Measurements from ENCODE around the gene FAM120A. TPM values are rescaled to one million over a fixed set of nuclear protein-coding genes. Genes with fewer than 3 reads are reported as not detected.

FAM120A gene
- total RNA-seq, 1 donor from 2014 or later = 57.7 TPM

GRCh38 chr9:93413530-93413929, 38.0 kb upstream of the FAM120A start:
- no peak overlapping the region for H3K4me3 Mint-ChIP-seq (ENCODE audit: unreplicated experiment)

GRCh38 chr9:93415176-93415690, 36.3 kb upstream of the FAM120A start:
- Histone ChIP-seq H3K27me3 (ENCODE audit: insufficient read depth, low read length) (no peaks in the 10 kb centered on the region), H3K27ac (ENCODE audit: low read depth, low read length) (no peak overlapping the region), H2AFZ (ENCODE audit: low read depth, low read length) (no peak overlapping the region), H3K4me2 (ENCODE audit: low read length) (no peak overlapping the region), H3K9ac (ENCODE audit: low read length) (no peak overlapping the region), H3K9me3 (ENCODE audit: insufficient read depth, low read depth, low read length) (peaks cover 9% of the 10 kb centered on the region), H3K79me2 (ENCODE audit: insufficient read depth, low read length) (no peaks in the 10 kb centered on the region), H3K36me3 (ENCODE audit: insufficient read depth, low read length) (no peaks in the 10 kb centered on the region), H4K20me1 (ENCODE audit: insufficient read depth, low read length) (no peaks in the 10 kb centered on the region), H3K4me1 (ENCODE audit: insufficient read depth, low read length) (no peaks in the 10 kb centered on the region), H3K4me3 (ENCODE audit: insufficient read depth, low read depth, low read length) (no peak overlapping the region)
- Mint-ChIP-seq H3K4me1 (ENCODE audit: low read depth, unreplicated experiment) (no peaks in the 10 kb centered on the region), H3K27ac (ENCODE audit: unreplicated experiment) (no peak overlapping the region), H3K36me3 (ENCODE audit: low read depth, unreplicated experiment) (peaks cover 2% of the 10 kb centered on the region), H3K4me3 (ENCODE audit: unreplicated experiment) (no peak overlapping the region), H3K9me3 (ENCODE audit: unreplicated experiment) (peaks cover 22% of the 10 kb centered on the region), H3K27me3 (ENCODE audit: low read depth, unreplicated experiment) (no peaks in the 10 kb centered on the region)
- DNase-seq (ENCODE audit: low read depth) (peak; percentile 9), FAIRE-seq (no peak)
- no peak for TF ChIP-seq EZH2 (IDR thresholded peaks at IDR 0.05; ENCODE audit: insufficient read depth, low read length)
- TF ChIP-seq, protein P1, sequence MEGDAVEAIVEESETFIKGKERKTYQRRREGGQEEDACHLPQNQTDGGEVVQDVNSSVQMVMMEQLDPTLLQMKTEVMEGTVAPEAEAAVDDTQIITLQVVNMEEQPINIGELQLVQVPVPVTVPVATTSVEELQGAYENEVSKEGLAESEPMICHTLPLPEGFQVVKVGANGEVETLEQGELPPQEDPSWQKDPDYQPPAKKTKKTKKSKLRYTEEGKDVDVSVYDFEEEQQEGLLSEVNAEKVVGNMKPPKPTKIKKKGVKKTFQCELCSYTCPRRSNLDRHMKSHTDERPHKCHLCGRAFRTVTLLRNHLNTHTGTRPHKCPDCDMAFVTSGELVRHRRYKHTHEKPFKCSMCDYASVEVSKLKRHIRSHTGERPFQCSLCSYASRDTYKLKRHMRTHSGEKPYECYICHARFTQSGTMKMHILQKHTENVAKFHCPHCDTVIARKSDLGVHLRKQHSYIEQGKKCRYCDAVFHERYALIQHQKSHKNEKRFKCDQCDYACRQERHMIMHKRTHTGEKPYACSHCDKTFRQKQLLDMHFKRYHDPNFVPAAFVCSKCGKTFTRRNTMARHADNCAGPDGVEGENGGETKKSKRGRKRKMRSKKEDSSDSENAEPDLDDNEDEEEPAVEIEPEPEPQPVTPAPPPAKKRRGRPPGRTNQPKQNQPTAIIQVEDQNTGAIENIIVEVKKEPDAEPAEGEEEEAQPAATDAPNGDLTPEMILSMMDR (IDR thresholded peaks at IDR 0.05; ENCODE audit: insufficient read depth, low read depth, low read length) = no peak

More at GRCh38 chr9:93413530-93413929, 38.0 kb upstream of the FAM120A start:
- Histone ChIP-seq H3K36me3 (ENCODE audit: insufficient read depth, low read length) (no peaks in the 10 kb centered on the region), H3K79me2 (ENCODE audit: insufficient read depth, low read length) (no peaks in the 10 kb centered on the region), H3K27ac (ENCODE audit: low read depth, low read length) (no peak overlapping the region), H2AFZ (ENCODE audit: low read depth, low read length) (no peak overlapping the region), H3K4me3 (ENCODE audit: insufficient read depth, low read depth, low read length) (no peak overlapping the region), H3K27me3 (ENCODE audit: insufficient read depth, low read length) (no peaks in the 10 kb centered on the region), H4K20me1 (ENCODE audit: insufficient read depth, low read length) (no peaks in the 10 kb centered on the region), H3K9me3 (ENCODE audit: insufficient read depth, low read depth, low read length) (peaks cover 5% of the 10 kb centered on the region), H3K4me1 (ENCODE audit: insufficient read depth, low read length) (no peaks in the 10 kb centered on the region), H3K9ac (ENCODE audit: low read length) (no peak overlapping the region), H3K4me2 (ENCODE audit: low read length) (no peak overlapping the region)
- H3K27ac Mint-ChIP-seq (ENCODE audit: unreplicated experiment) = no peak overlapping the region
- TF ChIP-seq EZH2 (IDR thresholded peaks at IDR 0.05; ENCODE audit: insufficient read depth, low read length) = no peak
- TF ChIP-seq, protein P1 (IDR thresholded peaks at IDR 0.05; ENCODE audit: insufficient read depth, low read depth, low read length) = no peak
- H3K36me3 Mint-ChIP-seq (ENCODE audit: low read depth, unreplicated experiment) = no peaks in the 10 kb centered on the region
- no peak for FAIRE-seq
- H3K9me3 Mint-ChIP-seq (ENCODE audit: unreplicated experiment) = peaks cover 15% of the 10 kb centered on the region
- no peaks in the 10 kb centered on the region for H3K27me3 Mint-ChIP-seq (ENCODE audit: low read depth, unreplicated experiment)
- H3K4me1 Mint-ChIP-seq (ENCODE audit: low read depth, unreplicated experiment) = no peaks in the 10 kb centered on the region
- no peak for DNase-seq (ENCODE audit: low read depth)

- Mint-ChIP-seq H3K36me3 (ENCODE audit: low read depth, unreplicated experiment) (peaks cover 2% of the 10 kb centered on the region), H3K9me3 (ENCODE audit: unreplicated experiment) (peaks cover 24% of the 10 kb centered on the region), H3K27me3 (ENCODE audit: low read depth, unreplicated experiment) (no peaks in the 10 kb centered on the region), H3K4me1 (ENCODE audit: low read depth, unreplicated experiment) (no peaks in the 10 kb centered on the region), H3K27ac (ENCODE audit: unreplicated experiment) (no peak overlapping the region), H3K4me3 (ENCODE audit: unreplicated experiment) (no peak overlapping the region)
- no peaks in the 10 kb centered on the region for H3K36me3 ChIP-seq (ENCODE audit: insufficient read depth, low read length)
- no peak overlapping the region for H3K4me2 ChIP-seq (ENCODE audit: low read length)
- no peak overlapping the region for H2AFZ ChIP-seq (ENCODE audit: low read depth, low read length)
- TF ChIP-seq, protein P1 (IDR thresholded peaks at IDR 0.05; ENCODE audit: insufficient read depth, low read depth, low read length) = no peak
- no peak for TF ChIP-seq EZH2 (IDR thresholded peaks at IDR 0.05; ENCODE audit: insufficient read depth, low read length)
- no peak overlapping the region for H3K27ac ChIP-seq (ENCODE audit: low read depth, low read length)
- H3K27me3 ChIP-seq (ENCODE audit: insufficient read depth, low read length) = no peaks in the 10 kb centered on the region
- no peaks in the 10 kb centered on the region for H3K4me1 ChIP-seq (ENCODE audit: insufficient read depth, low read length)
- H3K9me3 ChIP-seq (ENCODE audit: insufficient read depth, low read depth, low read length) = peaks cover 9% of the 10 kb centered on the region
- H4K20me1 ChIP-seq (ENCODE audit: insufficient read depth, low read length) = no peaks in the 10 kb centered on the region
- no peak overlapping the region for H3K9ac ChIP-seq (ENCODE audit: low read length)
- H3K4me3 ChIP-seq (ENCODE audit: insufficient read depth, low read depth, low read length) = no peak overlapping the region
- DNase-seq (ENCODE audit: low read depth) (no peak), FAIRE-seq (no peak)
- H3K79me2 ChIP-seq (ENCODE audit: insufficient read depth, low read length) = no peaks in the 10 kb centered on the region
These were observed 34.8 kb upstream of the FAM120A start for GRCh38 chr9:93416530-93417235.
